Muscle of leg (tissue), 11 donors: ENCODE results near the gene RUSF1. TPM values are rescaled to one million over a fixed set of nuclear protein-coding genes. Genes with fewer than 3 reads are reported as not detected.
"Not testable (repeated sequence)": the region's sequence is repeated elsewhere in the genome, so short reads cannot be mapped to it uniquely, and the experiment has no call there.

ENCODE experiments used
- DNase-seq: peaks from one replicate; pipeline ENCODE4 v3.0.0; 2013
- H3K27ac ChIP-seq: one replicate; pipeline ENCODE4 v1.5.1; 2013; ENCODE audit warnings: mild to moderate bottlenecking, low read length, control low read depth
- H3K27me3 ChIP-seq: one replicate; pipeline ENCODE4 v1.6.1; 2013; ENCODE audit warnings: low read length; ENCODE audit not compliant: control insufficient read depth, insufficient read depth
- H3K36me3 ChIP-seq: one replicate; pipeline ENCODE4 v1.6.1; 2013; ENCODE audit warnings: low read length; ENCODE audit not compliant: control insufficient read depth, insufficient read depth
- H3K4me1 ChIP-seq: one replicate; pipeline ENCODE4 v1.6.1; 2013; ENCODE audit warnings: low read length; ENCODE audit not compliant: control insufficient read depth, insufficient read depth
- H3K4me3 ChIP-seq: one replicate; pipeline ENCODE4 v1.5.1; 2013; ENCODE audit warnings: low read length, control low read depth
- H3K9me3 ChIP-seq: replicated peaks from 2 replicates; pipeline ENCODE4 v1.6.1; 2013; ENCODE audit warnings: low read depth, low read length; ENCODE audit not compliant: control insufficient read depth
- WGBS: methylation state at CpG from one replicate; pipeline ENCODE4 v1.1.5; 2013; ENCODE audit warnings: missing lambda C conversion rate; ENCODE audit not compliant: insufficient coverage; 5-methylcytosine and 5-hydroxymethylcytosine counted together
- polyA plus RNA-seq, 8 donors: library from polyadenylated mRNA; unstranded; fragments of 120-200 nt; gene quantifications; one replicate each; pipeline versions ENCODE4 v1.2.1 to v1.2.3, GENCODE V29; 2013; ENCODE audit warnings: inconsistent platforms in 1 of 8, low replicate concordance in 1 of 8; ENCODE audit not compliant: insufficient read length in 8 of 8, insufficient read depth in 1 of 8
- total RNA-seq: library from RNA; stranded (reverse); fragments of 120-200 nt; gene quantifications from one replicate; pipeline ENCODE4 v1.2.4, GENCODE V29; 2013

The RUSF1 gene
- total and polyA plus RNA-seq, 9 donors, result 34.7 to 57.8 (median 49.4) TPM

GRCh38 chr16:31521368-31521767 lies 13.2 kb upstream of the RUSF1 start:
- Histone ChIP-seq H3K36me3 (no peaks in the 10 kb centered on the region), H3K27me3 (no peaks in the 10 kb centered on the region), H3K27ac (no peak overlapping the region), H3K9me3 (no peaks in the 10 kb centered on the region), H3K4me1 (no peaks in the 10 kb centered on the region), H3K4me3 (no peak overlapping the region)
- DNase-seq, result no peak
- WGBS, result no CpG with 5 or more reads among the region's 3 CpGs

GRCh38 chr16:31519759-31520431 lies 11.7 kb upstream of the RUSF1 start:
- Histone ChIP-seq H3K27me3 (no peaks in the 10 kb centered on the region), H3K27ac (no peak overlapping the region), H3K9me3 (no peaks in the 10 kb centered on the region), H3K36me3 (no peaks in the 10 kb centered on the region), H3K4me3 (no peak overlapping the region), H3K4me1 (no peaks in the 10 kb centered on the region)
- no peak for DNase-seq
- WGBS, result no CpG with 5 or more reads among the region's 2 CpGs

DNA sequence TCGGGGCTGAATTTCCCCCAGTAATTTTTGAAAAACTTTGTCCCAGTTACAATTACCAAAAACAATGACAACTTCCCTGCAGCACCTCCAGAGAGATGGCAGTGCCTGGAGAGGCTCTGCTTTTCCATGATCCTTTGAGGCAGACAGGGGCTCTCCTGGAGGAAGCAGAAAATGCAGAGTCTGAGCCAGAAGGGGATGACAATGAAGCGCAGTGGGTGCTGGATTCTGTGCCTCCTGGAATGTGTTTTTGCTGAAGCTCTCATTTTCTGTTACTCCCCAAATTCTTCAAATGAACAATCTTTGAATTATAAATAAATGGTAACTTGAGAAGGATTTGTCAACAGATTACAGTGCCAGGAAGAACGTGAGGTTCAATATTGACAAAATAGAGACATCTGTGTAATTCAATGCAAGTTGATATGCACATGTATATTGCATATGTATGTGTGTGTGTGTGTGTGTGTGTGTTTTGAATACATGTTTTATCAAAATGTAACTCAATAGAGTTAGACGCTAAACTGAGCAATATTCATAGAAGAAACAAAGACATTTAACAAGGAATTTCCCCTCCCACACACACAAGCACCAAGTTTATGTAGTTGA lies 9.7 kb upstream of the RUSF1 start:
- H3K36me3 ChIP-seq, result no peaks in the 10 kb centered on the region
- no peak overlapping the region for H3K4me3 ChIP-seq
- H3K27me3 ChIP-seq, result no peaks in the 10 kb centered on the region
- no peaks in the 10 kb centered on the region for H3K4me1 ChIP-seq
- no CpG with 5 or more reads among the region's 4 CpGs for WGBS
- no peaks in the 10 kb centered on the region for H3K9me3 ChIP-seq
- DNase-seq, result no peak
- H3K27ac ChIP-seq, result no peak overlapping the region

DNA sequence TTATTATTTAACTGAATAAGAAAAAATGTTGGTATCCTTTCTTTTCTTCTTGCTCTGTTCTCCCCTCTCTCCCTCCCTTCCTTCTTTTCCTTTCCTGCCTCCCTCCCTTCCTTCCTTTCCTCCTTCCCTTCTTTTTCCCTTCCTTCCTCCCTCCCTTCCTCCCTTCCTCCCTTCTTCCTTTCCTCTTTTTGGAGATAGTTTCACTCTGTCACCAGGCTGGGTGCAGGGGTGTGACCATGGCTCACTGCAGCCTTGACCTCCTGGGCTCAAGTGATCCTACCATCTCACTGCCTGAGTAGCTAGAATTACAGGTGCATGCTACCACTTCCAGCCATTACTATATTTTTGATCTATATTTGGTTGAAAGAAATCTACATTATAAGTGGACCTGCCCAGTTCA lies 5.7 kb upstream of the RUSF1 start:
- no peaks in the 10 kb centered on the region for H3K9me3 ChIP-seq
- no peak overlapping the region for H3K27ac ChIP-seq
- H3K4me3 ChIP-seq, result no peak overlapping the region
- H3K4me1 ChIP-seq, result peaks cover 4% of the 10 kb centered on the region
- no peaks in the 10 kb centered on the region for H3K36me3 ChIP-seq
- no peaks in the 10 kb centered on the region for H3K27me3 ChIP-seq
- DNase-seq, result no peak

DNA sequence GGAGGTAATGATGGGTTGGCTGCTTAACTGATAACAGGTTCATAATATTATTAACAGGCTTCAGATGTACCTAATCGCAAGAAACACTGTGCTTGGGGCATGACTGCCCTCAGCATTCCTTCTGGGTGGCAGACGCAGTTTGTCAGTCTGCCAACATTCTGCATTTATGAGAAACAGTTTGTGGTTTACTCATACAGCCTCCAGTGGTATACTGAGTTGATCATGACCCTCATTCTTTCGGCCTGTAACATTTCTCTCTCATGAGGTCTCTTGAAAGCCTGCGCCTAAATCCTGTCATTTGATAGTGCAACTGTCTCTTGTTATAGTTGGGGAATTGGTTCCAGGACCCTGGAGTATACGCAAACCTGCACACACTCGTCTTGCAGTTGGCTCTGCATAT lies 4.9 kb upstream of the RUSF1 start:
- 67% methylated on average over 2 of the region's 6 CpGs for WGBS

GRCh38 chr16:31508706-31509195 lies 560 bp upstream of the RUSF1 start:
- no peaks in the 10 kb centered on the region for H3K9me3 ChIP-seq
- peak overlapping the region; percentile 93 for H3K27ac ChIP-seq
- peak; percentile 86 for DNase-seq
- peak overlapping the region; percentile 99 for H3K4me3 ChIP-seq
- WGBS, result 18% methylated on average over 4 of the region's 6 CpGs
- H3K36me3 ChIP-seq, result peaks cover 17% of the 10 kb centered on the region
- peaks cover 17% of the 10 kb centered on the region for H3K4me1 ChIP-seq
- no peaks in the 10 kb centered on the region for H3K27me3 ChIP-seq

More for the DNA sequence above, 4.9 kb upstream of the RUSF1 start:
- DNase-seq, result no peak
- no peaks in the 10 kb centered on the region for H3K27me3 ChIP-seq
- no peak overlapping the region for H3K4me3 ChIP-seq
- H3K9me3 ChIP-seq, result no peaks in the 10 kb centered on the region
- no peaks in the 10 kb centered on the region for H3K36me3 ChIP-seq
- no peak overlapping the region for H3K27ac ChIP-seq
- peaks cover 4% of the 10 kb centered on the region for H3K4me1 ChIP-seq

- Histone ChIP-seq H3K27me3 (no peaks in the 10 kb centered on the region), H3K9me3 (no peaks in the 10 kb centered on the region), H3K4me3 (peak overlapping the region; percentile 99), H3K27ac (peak overlapping the region; percentile 93), H3K36me3 (peaks cover 17% of the 10 kb centered on the region), H3K4me1 (peaks cover 17% of the 10 kb centered on the region)
- 2% methylated on average over 7 of the region's 12 CpGs for WGBS
- no peak for DNase-seq
Observed at GRCh38 chr16:31507617-31507928, 618 bp downstream of the RUSF1 start.

GRCh38 chr16:31505483-31505882 lies 2.7 kb downstream of the RUSF1 start:
- no peaks in the 10 kb centered on the region for H3K27me3 ChIP-seq
- peaks cover 20% of the 10 kb centered on the region for H3K36me3 ChIP-seq
- DNase-seq, result no peak
- peaks cover 17% of the 10 kb centered on the region for H3K4me1 ChIP-seq
- no peak overlapping the region for H3K4me3 ChIP-seq
- no peaks in the 10 kb centered on the region for H3K9me3 ChIP-seq
- H3K27ac ChIP-seq, result no peak overlapping the region
- no CpG with 5 or more reads among the region's 4 CpGs for WGBS

DNA sequence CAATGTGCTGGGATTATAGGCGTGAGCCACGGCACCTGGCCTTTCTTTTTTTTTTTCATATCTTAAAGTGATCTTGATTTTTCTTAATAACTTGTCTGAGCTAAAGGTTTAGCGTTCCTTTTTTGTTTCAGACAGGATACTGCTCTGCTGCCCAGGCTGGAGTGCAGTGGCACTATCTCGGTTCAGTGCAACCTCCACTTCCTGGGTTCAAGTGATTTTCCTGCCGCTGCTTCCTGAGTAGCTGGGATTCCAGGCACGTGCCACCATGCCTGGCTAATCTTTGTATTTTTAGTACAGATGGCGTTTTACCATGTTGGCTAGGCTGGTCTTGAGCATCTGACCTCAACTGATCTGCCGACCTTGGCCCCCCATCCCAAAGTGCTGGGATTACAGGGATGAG lies 4.0 kb downstream of the RUSF1 start:
- Histone ChIP-seq H3K36me3 (peaks cover 33% of the 10 kb centered on the region), H3K4me3 (no peak overlapping the region), H3K27me3 (no peaks in the 10 kb centered on the region), H3K4me1 (peaks cover 16% of the 10 kb centered on the region), H3K9me3 (no peaks in the 10 kb centered on the region), H3K27ac (no peak overlapping the region)
- 77% methylated on average over 6 of the region's 8 CpGs for WGBS
- DNase-seq, result no peak

GRCh38 chr16:31503555-31503954 lies 4.6 kb downstream of the RUSF1 start:
- peaks cover 39% of the 10 kb centered on the region for H3K36me3 ChIP-seq
- H3K27me3 ChIP-seq, DNase-seq, H3K27ac ChIP-seq, H3K9me3 ChIP-seq, H3K4me3 ChIP-seq: not testable (repeated sequence)
- WGBS, result 95% methylated on average over 4 of the region's 8 CpGs
- H3K4me1 ChIP-seq, result peaks cover 12% of the 10 kb centered on the region

- Histone ChIP-seq H3K9me3 (no peaks in the 10 kb centered on the region), H3K27ac (no peak overlapping the region), H3K27me3 (no peaks in the 10 kb centered on the region), H3K4me1 (peaks cover 12% of the 10 kb centered on the region), H3K4me3 (no peak overlapping the region), H3K36me3 (peaks cover 45% of the 10 kb centered on the region)
- no peak for DNase-seq
Observed at GRCh38 chr16:31502981-31503380, 5.2 kb downstream of the RUSF1 start.
